HG02852 (cell line): ENCODE measurements around the gene NR1H4.
"Not testable (repeated sequence)": the region's sequence is repeated elsewhere in the genome, so short reads cannot be mapped to it uniquely, and the experiment has no call there.

ENCODE experiments used
- ATAC-seq: cut with Tn5 transposase; IDR thresholded peaks from one replicate; pipeline ENCODE4 v1.9.1; 2021; ENCODE audit warnings: mild to moderate bottlenecking, moderate library complexity; ENCODE audit not compliant: unreplicated experiment

The NR1H4 gene

GRCh38 chr12:100472325-100472724 is 1.3 kb upstream of the NR1H4 start:
- no peak for ATAC-seq

- no peak for ATAC-seq
Observed at GRCh38 chr12:100473050-100473715, 483 bp upstream of the NR1H4 start.

- ATAC-seq, result no peak
Observed at GRCh38 chr12:100474617-100475016, 951 bp downstream of the NR1H4 start.

GRCh38 chr12:100476013-100476751 is 2.5 kb downstream of the NR1H4 start:
- no peak for ATAC-seq

GRCh38 chr12:100481021-100481420 is 7.4 kb downstream of the NR1H4 start:
- ATAC-seq, result no peak

- no peak for ATAC-seq
Observed at GRCh38 chr12:100484183-100484886, 10.7 kb downstream of the NR1H4 start.

GRCh38 chr12:100484891-100485471 is 11.3 kb downstream of the NR1H4 start:
- no peak for ATAC-seq

- no peak for ATAC-seq
Observed at GRCh38 chr12:100485983-100486382, 12.3 kb downstream of the NR1H4 start.

- no peak for ATAC-seq
Observed at GRCh38 chr12:100489251-100489820, 15.7 kb downstream of the NR1H4 start.

- ATAC-seq, result no peak
Observed at GRCh38 chr12:100490056-100490455, 16.4 kb downstream of the NR1H4 start.

- ATAC-seq, result no peak
Observed at GRCh38 chr12:100491104-100491503, 17.4 kb downstream of the NR1H4 start.

- no peak for ATAC-seq
Observed at GRCh38 chr12:100493396-100494012, 19.8 kb downstream of the NR1H4 start.

GRCh38 chr12:100494026-100494425 is 20.4 kb downstream of the NR1H4 start:
- no peak for ATAC-seq

- no peak for ATAC-seq
Observed at GRCh38 chr12:100494538-100494937, 20.9 kb downstream of the NR1H4 start.

GRCh38 chr12:100497105-100497795 is 23.6 kb downstream of the NR1H4 start:
- ATAC-seq, result no peak

- no peak for ATAC-seq
Observed at GRCh38 chr12:100498141-100498540, 24.5 kb downstream of the NR1H4 start.

- ATAC-seq, result no peak
Observed at GRCh38 chr12:100499416-100499815, 25.8 kb downstream of the NR1H4 start.

- ATAC-seq, result not testable (repeated sequence)
Observed at GRCh38 chr12:100502718-100503117, 29.1 kb downstream of the NR1H4 start.

GRCh38 chr12:100503228-100503628 is 29.6 kb downstream of the NR1H4 start:
- no peak for ATAC-seq

- ATAC-seq, result no peak
Observed at GRCh38 chr12:100504804-100505203, 31.1 kb downstream of the NR1H4 start.
